Frontal cortex (tissue), 4 donors: ENCODE measurements around the gene SPDL1. TPM values are rescaled to one million over a fixed set of nuclear protein-coding genes. Genes with fewer than 3 reads are reported as not detected.
A peak's percentile ranks its signal among the peaks of the same experiment; 100 is the strongest.

Source experiments
- DNase-seq, 2 donors: peaks; one replicate each; pipeline ENCODE4 v3.0.0; 2012; ENCODE audit warnings: low spot score in 2 of 2
- FAIRE-seq: peaks from 2 replicates; lab custom pipeline; 2012; peaks lifted over from hg19 to GRCh38; lab: Jason Lieb, UNC
- total RNA-seq: library from RNA; depleted of rRNA; stranded (reverse); fragments of >200 nt; gene quantifications from one replicate; pipeline ENCODE4 v1.2.3, GENCODE V29; 2014
- donor health status: control.
- donor health status: control.
- donor health status: control.

Gene SPDL1
- total RNA-seq, 1 donor from 2014 or later: 20.8 TPM

GRCh38 chr5:169567079-169567478 lies 16.5 kb upstream of the SPDL1 start:
- DNase-seq (no peak), FAIRE-seq (no peak)

DNA sequence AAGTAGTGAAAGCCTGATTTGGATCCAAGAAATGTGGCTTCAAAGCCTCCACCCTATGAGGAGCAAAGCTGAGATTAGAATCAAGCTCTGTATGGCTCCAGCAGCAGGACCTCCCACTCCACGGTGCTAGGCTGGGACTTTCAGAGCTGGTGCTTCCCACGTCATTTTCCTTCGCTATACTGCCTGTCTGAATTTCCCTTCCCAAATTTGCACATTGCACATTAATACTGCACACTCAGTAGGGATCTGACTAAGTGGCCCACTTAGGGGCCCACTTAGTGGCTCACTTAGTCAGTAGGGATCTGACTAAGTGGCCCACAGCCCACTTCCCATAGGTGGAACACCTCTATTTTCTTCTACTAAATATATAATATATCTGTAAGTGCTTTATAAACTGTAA lies 14.1 kb upstream of the SPDL1 start:
- FAIRE-seq (no peak), DNase-seq (no peak)

DNA sequence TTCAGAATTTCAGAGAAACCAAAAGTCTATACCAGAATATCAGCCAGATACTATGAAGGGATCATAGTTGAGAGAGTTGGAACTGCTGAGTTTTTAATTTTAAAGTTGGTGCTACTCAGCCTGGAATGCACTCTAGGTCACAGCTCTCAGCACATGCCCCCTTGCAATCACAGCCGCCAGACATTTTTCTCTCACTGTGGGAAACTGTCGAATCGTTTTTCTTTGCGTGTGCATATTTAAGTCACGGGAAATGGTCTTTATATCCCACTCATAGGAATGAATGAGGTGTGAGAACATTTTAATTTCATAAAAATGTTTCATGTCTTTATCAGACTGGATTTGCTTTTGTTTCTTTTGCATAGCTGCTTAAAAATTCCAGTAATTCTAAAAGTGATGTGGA lies 12.2 kb upstream of the SPDL1 start:
- no peak for FAIRE-seq

GRCh38 chr5:169574134-169574646 lies 9.4 kb upstream of the SPDL1 start:
- DNase-seq (no peak), FAIRE-seq (no peak)

More for the DNA sequence above, 12.2 kb upstream of the SPDL1 start:
- DNase-seq: no peak

- DNase-seq (no peak), FAIRE-seq (no peak)
These were observed 7.4 kb upstream of the SPDL1 start for GRCh38 chr5:169576181-169576598.

- FAIRE-seq: no peak
- no peak for DNase-seq
These were observed 5.6 kb upstream of the SPDL1 start for GRCh38 chr5:169577951-169578350.

- no peak for DNase-seq
- FAIRE-seq: no peak
These were observed 2.6 kb upstream of the SPDL1 start for GRCh38 chr5:169580964-169581363.

DNA sequence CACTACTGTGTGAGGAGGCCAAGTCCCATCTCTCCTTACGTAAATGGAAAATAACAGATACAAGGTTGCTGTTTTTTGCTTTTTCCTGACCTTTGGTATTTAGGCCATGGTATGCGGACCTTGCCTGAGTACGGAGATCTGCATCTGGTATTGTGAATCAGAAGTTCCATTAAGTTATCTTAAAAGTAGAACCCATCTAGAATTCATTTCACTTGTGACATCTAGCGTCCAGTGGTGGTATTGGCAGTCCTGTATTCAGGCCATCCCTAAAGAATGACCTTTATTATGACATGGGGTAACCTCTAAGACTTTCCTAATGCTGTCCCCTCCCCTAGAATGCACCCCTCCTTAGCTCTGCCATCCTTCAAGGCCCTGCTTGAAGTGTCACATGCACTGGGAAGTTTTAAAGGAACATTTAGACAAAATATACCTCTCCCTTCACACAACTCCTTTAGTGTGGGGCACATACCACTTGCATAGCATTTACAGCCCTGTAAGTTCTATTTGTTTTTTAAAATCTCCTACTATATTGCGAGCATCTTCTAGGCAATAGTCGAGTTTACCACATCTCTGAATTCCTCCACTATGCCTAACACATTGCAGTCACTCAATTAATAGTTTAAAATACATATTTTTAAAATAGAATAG lies 1.9 kb upstream of the SPDL1 start:
- DNase-seq (peak; percentile 15 to 36), FAIRE-seq (no peak)

DNA sequence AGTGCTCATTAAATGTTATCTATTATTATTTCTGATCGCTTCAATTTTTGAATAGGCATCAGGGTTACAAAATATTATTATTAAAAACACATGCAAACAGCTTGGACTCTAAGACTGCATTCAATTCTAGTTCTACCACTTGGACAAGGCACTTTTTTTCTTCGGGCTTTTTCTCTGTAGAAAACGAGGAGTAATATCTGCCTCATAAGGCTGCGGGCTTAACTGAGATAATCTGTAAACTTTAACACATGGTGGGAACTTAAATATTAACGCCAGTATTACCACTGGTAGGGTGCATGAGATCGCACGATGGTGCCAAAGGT lies 511 bp upstream of the SPDL1 start:
- no peak for FAIRE-seq

GRCh38 chr5:169584998-169585451 lies 1.5 kb downstream of the SPDL1 start:
- no peak for FAIRE-seq
- no peak for DNase-seq

More for the DNA sequence above, 511 bp upstream of the SPDL1 start:
- DNase-seq: peak in 1 of 2 donors; percentile 2

DNA sequence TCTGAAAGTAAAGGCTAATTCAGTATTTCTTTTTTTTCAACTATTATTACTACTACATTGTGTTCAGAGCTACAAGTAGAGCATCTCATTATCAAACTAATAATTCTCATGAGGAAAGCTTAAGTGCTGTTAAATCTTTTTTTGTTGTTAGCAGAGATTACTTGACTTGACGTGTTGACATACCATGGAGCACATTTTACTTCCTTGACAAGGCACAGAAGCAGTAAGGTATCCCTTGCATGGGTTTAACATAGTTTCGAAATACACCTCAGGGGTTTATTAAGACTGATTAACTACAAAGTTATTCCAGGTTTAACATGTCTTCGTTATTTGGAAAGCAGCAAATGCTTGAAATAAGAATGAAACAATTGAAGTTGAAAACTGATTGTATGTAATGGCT lies 7.0 kb downstream of the SPDL1 start:
- no peak for FAIRE-seq
- DNase-seq: no peak

- no peak for DNase-seq
- no peak for FAIRE-seq
These were observed 8.1 kb downstream of the SPDL1 start for GRCh38 chr5:169591636-169592035.

DNA sequence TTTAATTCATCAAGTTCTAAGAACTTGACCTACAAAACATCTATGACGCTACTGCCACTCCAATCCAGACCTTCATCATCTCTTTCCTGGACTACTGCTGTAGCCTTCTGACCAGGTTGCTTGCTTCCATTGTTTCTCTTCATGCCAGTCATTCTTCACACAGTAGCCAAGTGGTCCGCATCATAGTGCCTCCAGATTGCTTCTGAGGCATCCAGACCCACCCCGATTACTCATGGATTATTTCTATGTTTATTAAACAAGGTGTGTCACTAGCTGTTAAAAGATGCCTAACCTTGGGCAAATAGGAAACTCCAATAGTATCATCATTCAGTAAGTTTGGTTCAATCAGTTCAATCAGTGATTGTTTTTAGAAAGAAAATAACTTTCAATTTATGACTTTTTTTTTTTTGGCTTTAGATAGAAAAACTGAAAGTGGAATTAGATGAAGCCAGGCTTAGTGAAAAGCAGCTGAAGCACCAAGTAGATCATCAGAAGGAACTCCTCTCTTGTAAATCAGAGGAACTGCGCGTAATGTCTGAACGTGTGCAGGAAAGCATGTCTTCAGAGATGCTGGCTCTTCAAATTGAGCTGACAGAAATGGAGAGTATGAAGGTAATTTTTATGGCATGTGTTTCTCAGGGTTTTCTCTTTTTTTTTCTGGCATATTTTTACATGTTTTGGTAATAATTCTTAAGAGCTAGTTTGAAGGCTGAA lies 9.5 kb downstream of the SPDL1 start:
- no peak for FAIRE-seq
- no peak for DNase-seq

GRCh38 chr5:169595172-169595820 lies 11.7 kb downstream of the SPDL1 start:
- DNase-seq (no peak), FAIRE-seq (no peak)

GRCh38 chr5:169599451-169599850 lies 15.9 kb downstream of the SPDL1 start:
- no peak for DNase-seq
- no peak for FAIRE-seq

DNA sequence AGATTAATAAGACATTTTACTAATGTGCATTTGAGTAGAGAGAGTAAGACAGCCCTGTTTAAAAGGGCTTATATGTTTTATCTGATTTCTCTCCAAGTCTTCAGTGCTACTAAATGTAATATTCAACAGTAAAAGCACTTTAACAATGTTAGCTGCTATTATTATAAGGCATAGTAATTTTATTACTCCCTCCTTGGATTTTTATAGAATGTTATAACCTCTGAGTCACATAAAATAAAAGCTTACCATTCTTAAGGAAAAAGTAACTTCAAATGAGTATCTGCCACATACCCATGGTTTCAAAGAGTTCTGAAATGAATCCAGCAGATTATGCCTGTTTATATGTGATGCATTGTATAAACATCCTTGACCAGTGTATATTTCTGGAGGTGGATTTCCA lies 19.0 kb downstream of the SPDL1 start:
- FAIRE-seq: no peak
- DNase-seq: no peak

DNA sequence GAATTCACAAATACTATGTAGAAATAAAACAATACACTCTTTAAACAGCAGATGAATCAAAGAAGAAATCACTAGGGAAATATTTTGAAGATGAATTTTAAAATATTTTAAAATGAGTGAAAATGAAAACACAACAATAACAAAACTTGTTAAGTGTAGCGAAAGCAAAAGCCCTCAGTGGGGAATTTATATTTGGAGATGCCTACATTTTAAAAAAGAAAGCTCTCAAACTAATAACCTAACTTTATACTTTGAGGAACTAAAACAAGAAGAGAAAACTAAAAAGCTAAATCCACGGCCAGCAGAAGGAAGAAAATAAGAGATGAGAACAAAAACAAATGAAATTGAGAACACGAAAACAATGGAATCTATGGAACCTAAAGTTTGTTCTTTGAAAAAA lies 22.7 kb downstream of the SPDL1 start:
- FAIRE-seq: peak; percentile 6

GRCh38 chr5:169607882-169608281 lies 24.3 kb downstream of the SPDL1 start:
- no peak for FAIRE-seq
- DNase-seq: no peak

More for the DNA sequence above, 22.7 kb downstream of the SPDL1 start:
- no peak for DNase-seq

- no peak for DNase-seq
- FAIRE-seq: no peak
These were observed 26.1 kb downstream of the SPDL1 start for GRCh38 chr5:169609716-169610115.

- DNase-seq: no peak
- FAIRE-seq: no peak
These were observed 27.0 kb downstream of the SPDL1 start for GRCh38 chr5:169610606-169611005.

- FAIRE-seq: no peak
- no peak for DNase-seq
These were observed 32.0 kb downstream of the SPDL1 start for GRCh38 chr5:169615561-169615960.
